Skin of body (tissue), 2 donors: ENCODE results near the gene APBA2. TPM values are rescaled to one million over a fixed set of nuclear protein-coding genes. Genes with fewer than 3 reads are reported as not detected.

Experiments used
- DNase-seq: peaks from one replicate; lab custom pipeline; 2025; lab: John Stamatoyannopoulos, UW
- total RNA-seq: library from RNA; depleted of rRNA; stranded (reverse); fragments of >200 nt; gene quantifications from one replicate; pipeline ENCODE4 v1.2.3, GENCODE V29; 2014

Gene APBA2
- total RNA-seq, 1 donor from 2014 or later = 7.1 TPM

- no peak for DNase-seq
Measured at GRCh38 chr15:28981351-28981720, 95.6 kb downstream of the APBA2 start.

- no peak for DNase-seq
Measured at GRCh38 chr15:28981921-28982320, 96.1 kb downstream of the APBA2 start.

- DNase-seq = no peak
Measured at GRCh38 chr15:28982886-28983285, 97.1 kb downstream of the APBA2 start.

DNA sequence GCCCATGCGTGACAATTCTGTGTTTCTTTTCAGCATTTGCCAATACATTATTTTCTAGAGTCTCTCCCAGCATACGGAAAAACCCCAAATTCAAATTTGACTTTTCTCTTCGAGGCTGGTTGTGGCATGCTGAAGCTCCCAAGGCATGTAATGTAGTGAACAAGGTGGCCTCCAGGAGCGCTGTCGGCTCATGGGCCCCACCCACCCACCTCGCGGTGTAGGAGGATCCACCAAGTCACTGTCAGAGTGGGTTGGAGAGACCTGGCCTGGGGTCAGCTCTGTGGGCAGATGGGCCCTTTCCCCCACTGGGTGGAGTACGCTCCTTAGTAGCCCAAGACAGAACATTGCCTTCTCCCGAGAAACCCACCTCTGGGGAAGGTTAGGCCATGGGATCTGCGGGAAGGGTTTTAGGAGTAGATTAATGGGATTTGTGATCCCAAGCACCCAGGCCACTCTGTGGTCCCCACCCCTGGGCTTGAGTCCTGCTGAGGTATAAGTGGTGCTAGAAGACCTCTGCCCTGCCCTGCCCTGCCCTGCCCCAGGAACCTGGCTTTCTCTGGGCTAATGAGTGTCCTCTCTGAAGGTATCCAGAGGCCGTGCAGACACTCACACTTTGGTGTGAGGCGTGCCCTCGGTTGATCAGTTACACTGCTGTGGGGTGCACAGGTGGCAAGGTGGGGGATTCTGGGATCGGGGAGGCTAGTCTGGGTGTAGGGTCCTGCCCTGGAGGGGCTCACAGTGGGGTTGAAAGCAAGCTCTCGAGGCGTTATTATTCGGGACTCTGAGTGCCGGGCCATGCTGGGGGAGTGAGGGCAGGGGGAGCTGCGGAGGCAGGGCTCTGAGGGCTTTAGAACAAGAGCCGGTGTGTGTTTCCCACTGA, 97.9 kb downstream of the APBA2 start:
- no peak for DNase-seq

DNA sequence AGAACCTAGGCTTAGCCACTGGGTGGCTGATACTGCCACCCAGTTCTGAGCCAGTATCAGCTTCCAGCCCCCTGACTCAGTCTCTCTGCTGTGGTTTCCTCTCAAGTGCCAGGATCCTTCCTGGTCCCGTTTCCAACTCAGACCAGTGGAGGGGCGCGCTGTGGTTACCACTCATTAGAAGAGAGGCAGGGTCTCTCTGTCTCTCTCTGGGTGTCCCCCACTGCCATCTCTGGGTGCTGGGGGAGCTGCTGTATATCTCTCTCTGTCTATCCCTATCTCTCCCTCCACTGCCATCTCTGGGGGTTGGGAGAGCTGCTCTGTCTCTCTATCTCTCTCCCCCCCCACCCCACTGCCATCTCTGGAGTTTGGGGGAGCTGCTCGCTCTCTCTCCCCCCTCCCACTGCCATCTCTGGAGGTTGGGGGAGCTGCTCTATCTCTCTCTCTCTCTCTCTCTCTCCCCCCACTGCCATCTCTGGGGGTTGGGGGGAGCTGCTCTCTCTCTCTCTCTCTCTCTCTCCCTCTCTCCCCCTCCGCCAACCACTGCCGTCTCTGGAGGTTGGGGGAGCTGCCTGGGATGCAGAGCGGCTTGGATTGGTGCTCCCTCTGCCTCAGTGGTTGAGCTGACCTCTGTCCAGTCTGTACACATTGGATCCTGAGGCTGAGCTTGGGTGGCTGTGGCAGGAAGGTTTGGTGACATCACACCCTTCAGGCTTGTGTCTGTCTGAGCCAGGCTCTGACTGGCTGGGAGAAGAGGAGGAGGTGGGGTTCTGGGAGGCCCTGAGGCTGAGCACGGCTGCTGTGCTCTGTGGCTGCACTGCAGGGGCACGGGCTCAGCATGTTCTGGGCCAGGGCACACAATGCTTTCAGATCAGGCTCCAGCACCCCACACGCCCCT, 98.9 kb downstream of the APBA2 start:
- DNase-seq = peak; percentile 22

GRCh38 chr15:28985316-28985645, 99.5 kb downstream of the APBA2 start:
- no peak for DNase-seq

GRCh38 chr15:28985691-28986090, 99.9 kb downstream of the APBA2 start:
- DNase-seq = no peak

DNA sequence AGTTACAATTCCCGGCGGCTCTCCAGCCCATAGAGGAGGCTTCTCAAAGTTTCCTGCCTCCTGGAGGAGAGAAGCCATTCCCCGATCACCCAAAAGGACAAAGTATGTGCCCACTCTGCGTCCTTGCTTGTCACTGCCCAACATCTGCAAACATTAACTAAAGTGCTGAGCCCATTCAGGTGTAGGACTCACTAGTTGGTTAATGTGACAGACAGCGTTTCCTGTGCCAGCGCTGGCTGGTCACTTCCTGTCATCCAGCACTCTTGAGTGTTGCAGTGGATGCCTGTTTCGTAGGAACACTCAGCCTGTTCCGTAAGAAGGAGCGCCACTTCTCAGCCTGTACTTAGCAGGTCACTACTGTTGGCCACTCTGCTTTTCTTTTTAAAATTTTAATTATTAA, 100.3 kb downstream of the APBA2 start:
- no peak for DNase-seq

- no peak for DNase-seq
Measured at GRCh38 chr15:28986726-28987125, 101.0 kb downstream of the APBA2 start.

GRCh38 chr15:28987337-28987736, 101.6 kb downstream of the APBA2 start:
- no peak for DNase-seq

- peak; percentile 27 for DNase-seq
Measured at GRCh38 chr15:28989239-28989830, 103.6 kb downstream of the APBA2 start.

DNA sequence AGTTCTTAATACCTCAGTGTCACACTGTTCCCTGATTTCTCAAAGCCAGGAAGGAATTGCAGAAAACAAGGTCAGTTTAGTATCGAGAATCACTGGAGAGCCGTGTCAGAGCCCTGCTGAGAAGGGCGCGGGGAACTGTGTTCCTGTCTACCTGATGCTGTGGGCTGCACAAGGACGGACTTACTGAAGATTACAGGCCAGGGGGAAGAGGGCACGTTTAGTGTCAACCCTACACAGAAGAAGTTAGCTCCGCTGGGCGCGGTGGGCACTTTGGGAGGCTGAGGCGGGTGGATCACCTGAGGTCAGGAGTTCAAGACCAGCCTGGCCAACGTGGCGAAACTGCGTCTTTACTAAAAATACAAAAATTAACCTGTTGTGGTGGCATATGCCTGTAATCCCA, 104.1 kb downstream of the APBA2 start:
- no peak for DNase-seq

- DNase-seq = no peak
Measured at GRCh38 chr15:28990390-28990789, 104.6 kb downstream of the APBA2 start.

DNA sequence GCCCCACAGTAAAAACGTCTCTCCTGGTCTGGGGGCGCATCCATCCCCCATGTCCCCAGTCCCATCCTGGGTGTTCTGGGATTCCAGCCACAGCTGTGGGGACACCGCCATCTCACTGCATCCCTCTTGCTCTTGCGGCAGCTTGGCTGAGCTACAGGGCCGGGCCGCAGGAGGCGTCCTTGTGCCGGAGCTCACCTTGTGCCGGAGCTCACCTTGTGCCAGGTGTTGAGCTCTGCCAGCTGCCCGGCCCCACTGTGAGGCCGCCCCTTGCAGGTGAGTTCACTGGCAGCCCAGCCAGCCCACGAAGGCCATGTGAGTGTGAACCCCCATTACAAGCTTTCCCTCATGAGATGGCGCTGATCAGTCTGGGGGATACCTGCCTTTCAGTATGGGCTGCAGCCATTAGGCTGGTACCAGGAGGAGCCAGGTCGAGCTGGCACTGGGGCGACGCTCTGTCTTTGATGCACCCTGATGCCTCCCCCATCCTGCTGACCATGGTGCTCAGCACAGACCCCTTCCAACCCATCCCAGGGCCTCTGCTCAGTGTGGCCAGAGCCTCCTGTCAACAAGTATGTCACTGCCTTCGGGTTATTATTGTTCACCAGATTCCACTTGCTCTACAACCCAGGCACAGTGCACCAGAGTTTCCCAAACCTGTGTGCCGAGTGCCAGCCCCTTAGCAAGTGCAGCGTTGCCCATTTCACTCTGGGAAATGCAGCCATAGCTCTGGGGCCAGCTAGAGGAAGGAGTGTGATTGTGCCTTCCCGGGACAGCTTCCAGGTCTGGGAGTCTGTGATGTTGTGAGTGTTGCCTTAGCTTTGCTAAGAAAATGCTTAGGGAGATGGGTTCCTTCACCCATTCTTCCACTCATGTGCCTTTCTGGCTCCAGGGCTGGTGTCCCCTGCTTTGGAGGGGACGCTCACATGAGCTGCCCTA, 105.7 kb downstream of the APBA2 start:
- no peak for DNase-seq

DNA sequence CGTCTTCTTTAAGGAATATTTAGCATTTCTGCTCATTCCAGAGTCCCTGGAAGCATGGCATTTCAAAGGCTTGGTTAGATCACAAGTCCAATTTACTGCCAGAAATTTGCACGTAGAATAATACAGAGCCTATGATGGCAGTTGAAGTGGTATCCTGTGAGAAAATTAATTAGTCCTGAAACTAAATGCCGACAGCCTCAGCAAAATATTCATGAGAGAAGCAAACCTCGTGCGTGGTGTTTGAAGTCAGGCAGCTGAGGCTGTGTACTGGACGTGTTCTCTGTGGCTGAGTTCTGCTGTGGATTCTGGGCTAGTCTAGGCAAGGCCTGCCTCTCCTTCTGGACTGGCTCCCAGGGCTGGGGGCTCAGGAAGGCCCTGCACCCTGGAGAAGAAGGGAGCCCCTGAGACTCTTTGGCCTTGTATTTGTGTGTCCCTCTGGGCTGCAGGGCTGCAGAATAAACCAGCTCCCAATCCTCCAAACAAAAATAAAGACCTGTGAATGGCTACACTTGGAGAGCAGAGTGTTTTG, 106.6 kb downstream of the APBA2 start:
- no peak for DNase-seq

GRCh38 chr15:28993051-28993719, 107.4 kb downstream of the APBA2 start:
- DNase-seq = no peak

- no peak for DNase-seq
Measured at GRCh38 chr15:28993720-28994053, 107.9 kb downstream of the APBA2 start.

- DNase-seq = no peak
Measured at GRCh38 chr15:28994142-28994830, 108.5 kb downstream of the APBA2 start.

GRCh38 chr15:28994831-28995596, 109.2 kb downstream of the APBA2 start:
- DNase-seq = peak; percentile 18
